GM12874 (cell line): ENCODE results near the gene UNK.

Experiments used
- TF ChIP-seq, protein P1 (sequence below): IDR thresholded peaks from 2 replicates; pipeline ENCODE4 v1.5.1; 2011; ENCODE audit warnings: low read depth, mild to moderate bottlenecking, control low read depth, low read length, moderate library complexity; ENCODE audit not compliant: insufficient read depth

UNK gene

GRCh38 chr17:75755990-75756389 is 28.6 kb upstream of the UNK start:
- TF ChIP-seq, protein P1, sequence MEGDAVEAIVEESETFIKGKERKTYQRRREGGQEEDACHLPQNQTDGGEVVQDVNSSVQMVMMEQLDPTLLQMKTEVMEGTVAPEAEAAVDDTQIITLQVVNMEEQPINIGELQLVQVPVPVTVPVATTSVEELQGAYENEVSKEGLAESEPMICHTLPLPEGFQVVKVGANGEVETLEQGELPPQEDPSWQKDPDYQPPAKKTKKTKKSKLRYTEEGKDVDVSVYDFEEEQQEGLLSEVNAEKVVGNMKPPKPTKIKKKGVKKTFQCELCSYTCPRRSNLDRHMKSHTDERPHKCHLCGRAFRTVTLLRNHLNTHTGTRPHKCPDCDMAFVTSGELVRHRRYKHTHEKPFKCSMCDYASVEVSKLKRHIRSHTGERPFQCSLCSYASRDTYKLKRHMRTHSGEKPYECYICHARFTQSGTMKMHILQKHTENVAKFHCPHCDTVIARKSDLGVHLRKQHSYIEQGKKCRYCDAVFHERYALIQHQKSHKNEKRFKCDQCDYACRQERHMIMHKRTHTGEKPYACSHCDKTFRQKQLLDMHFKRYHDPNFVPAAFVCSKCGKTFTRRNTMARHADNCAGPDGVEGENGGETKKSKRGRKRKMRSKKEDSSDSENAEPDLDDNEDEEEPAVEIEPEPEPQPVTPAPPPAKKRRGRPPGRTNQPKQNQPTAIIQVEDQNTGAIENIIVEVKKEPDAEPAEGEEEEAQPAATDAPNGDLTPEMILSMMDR: no peak

DNA sequence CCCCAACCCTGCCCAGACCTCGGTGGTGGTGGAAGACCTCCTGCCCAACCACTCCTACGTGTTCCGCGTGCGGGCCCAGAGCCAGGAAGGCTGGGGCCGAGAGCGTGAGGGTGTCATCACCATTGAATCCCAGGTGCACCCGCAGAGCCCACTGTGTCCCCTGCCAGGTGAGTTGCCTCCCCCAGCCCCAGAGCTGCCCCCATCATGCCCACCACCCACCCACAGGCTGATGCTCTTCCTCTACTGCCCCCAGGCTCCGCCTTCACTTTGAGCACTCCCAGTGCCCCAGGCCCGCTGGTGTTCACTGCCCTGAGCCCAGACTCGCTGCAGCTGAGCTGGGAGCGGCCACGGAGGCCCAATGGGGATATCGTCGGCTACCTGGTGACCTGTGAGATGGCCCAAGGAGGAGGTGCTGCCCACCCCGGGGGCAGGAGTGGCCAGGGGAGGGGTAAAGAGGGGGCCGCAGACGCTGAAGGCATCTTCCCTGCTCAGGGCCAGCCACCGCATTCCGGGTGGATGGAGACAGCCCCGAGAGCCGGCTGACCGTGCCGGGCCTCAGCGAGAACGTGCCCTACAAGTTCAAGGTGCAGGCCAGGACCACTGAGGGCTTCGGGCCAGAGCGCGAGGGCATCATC is 28.0 kb upstream of the UNK start:
- TF ChIP-seq, protein P1: no peak

DNA sequence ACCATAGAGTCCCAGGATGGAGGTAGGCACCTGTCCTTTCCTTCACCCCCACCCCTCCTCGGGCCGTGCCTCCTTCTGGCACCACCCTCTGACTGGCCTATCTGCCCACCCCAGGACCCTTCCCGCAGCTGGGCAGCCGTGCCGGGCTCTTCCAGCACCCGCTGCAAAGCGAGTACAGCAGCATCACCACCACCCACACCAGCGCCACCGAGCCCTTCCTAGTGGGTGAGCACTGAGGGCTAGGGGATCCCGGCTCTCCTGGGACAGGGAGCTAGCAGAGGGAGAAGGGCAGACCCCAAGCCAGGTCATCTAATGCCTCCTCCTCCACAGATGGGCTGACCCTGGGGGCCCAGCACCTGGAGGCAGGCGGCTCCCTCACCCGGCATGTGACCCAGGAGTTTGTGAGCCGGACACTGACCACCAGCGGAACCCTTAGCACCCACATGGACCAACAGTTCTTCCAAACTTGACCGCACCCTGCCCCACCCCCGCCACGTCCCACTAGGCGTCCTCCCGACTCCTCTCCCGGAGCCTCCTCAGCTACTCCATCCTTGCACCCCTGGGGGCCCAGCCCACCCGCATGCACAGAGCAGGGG is 27.4 kb upstream of the UNK start:
- TF ChIP-seq, protein P1: no peak

DNA sequence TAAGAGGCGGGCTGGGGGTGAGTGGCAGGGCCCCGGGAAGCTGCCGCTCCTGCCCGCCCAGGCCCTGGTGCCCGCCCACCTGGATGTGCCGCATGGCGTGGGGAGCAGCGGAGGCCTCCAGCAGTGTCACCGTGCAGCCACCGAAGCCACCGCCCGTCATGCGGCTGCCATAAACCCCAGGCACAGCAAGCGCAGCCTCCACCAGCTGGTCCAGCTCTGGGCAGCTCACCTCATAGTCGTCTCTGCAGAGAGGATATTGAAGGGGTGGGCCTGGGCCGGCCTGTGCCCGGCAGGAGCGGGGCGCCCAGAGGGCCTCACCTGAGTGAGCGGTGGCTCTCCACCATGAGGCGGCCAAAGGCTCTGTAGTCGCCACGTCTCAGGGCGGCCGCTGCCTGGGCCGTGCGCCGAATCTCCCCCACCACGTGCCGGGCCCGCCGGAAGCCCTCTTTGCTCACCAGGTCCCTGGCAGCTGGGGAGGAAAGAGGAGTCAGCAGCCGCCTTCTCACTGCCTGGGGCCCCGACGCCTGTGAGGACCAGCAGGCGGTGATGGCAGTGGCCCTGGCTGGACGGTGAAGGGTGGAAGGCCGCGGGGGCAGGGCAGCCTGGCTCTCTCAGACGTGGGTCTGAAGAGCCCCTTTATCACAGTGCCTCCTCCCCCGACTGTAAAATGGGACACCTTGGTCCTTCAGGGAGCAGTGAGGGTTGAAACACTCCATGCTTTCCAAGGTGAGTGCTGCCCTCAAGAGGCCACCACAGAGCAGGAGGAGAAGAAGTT is 26.3 kb upstream of the UNK start:
- TF ChIP-seq, protein P1: no peak

GRCh38 chr17:75759457-75759856 is 25.1 kb upstream of the UNK start:
- TF ChIP-seq, protein P1: no peak

GRCh38 chr17:75762513-75763268 is 21.9 kb upstream of the UNK start:
- TF ChIP-seq, protein P1: no peak

- TF ChIP-seq, protein P1: no peak
These were observed 21.4 kb upstream of the UNK start for GRCh38 chr17:75763269-75763607.
